HG03064 (cell line): ENCODE measurements around the gene PINK1.
A peak's percentile ranks its signal among the peaks of the same experiment; 100 is the strongest.

ENCODE experiments used
- ATAC-seq: cut with Tn5 transposase; IDR thresholded peaks from one replicate; pipeline ENCODE4 v1.9.1; 2021; ENCODE audit warnings: low read depth; ENCODE audit not compliant: unreplicated experiment

The PINK1 gene

GRCh38 chr1:20641975-20642374 is 8.7 kb downstream of the PINK1 start:
- no peak for ATAC-seq

GRCh38 chr1:20643080-20643479 is 9.8 kb downstream of the PINK1 start:
- ATAC-seq: no peak

GRCh38 chr1:20644416-20644815 is 11.2 kb downstream of the PINK1 start:
- no peak for ATAC-seq

GRCh38 chr1:20645414-20645813 is 12.2 kb downstream of the PINK1 start:
- ATAC-seq: no peak

- no peak for ATAC-seq
Observed at GRCh38 chr1:20648438-20648837, 15.2 kb downstream of the PINK1 start.

- no peak for ATAC-seq
Observed at GRCh38 chr1:20648946-20649345, 15.7 kb downstream of the PINK1 start.

GRCh38 chr1:20652300-20652699 is 19.0 kb downstream of the PINK1 start:
- no peak for ATAC-seq

- no peak for ATAC-seq
Observed at GRCh38 chr1:20654104-20654690, 20.9 kb downstream of the PINK1 start.

GRCh38 chr1:20657024-20657423 is 23.8 kb downstream of the PINK1 start:
- no peak for ATAC-seq

GRCh38 chr1:20658166-20658915 is 25.1 kb downstream of the PINK1 start:
- no peak for ATAC-seq

- no peak for ATAC-seq
Observed at GRCh38 chr1:20660363-20660762, 27.1 kb downstream of the PINK1 start.

GRCh38 chr1:20660847-20661206 is 27.6 kb downstream of the PINK1 start:
- peak; percentile 6 for ATAC-seq

- ATAC-seq: peak; percentile 94
Observed at GRCh38 chr1:20661207-20662109, 28.2 kb downstream of the PINK1 start, which contains the start of gene DDOST. Gene DDOST (minus strand): TSS chr1:20661369. CDS start chr1:20661350, 19 bp downstream.

- ATAC-seq: no peak
Observed at GRCh38 chr1:20662110-20662475, 28.8 kb downstream of the PINK1 start.

- ATAC-seq: no peak
Observed at GRCh38 chr1:20663365-20663764, 30.1 kb downstream of the PINK1 start.

GRCh38 chr1:20663969-20664715 is 30.9 kb downstream of the PINK1 start:
- no peak for ATAC-seq

GRCh38 chr1:20665726-20666125 is 32.5 kb downstream of the PINK1 start:
- ATAC-seq: no peak

GRCh38 chr1:20666146-20666545 is 32.9 kb downstream of the PINK1 start:
- ATAC-seq: no peak

- ATAC-seq: no peak
Observed at GRCh38 chr1:20666804-20667203, 33.5 kb downstream of the PINK1 start.

- no peak for ATAC-seq
Observed at GRCh38 chr1:20668581-20668980, 35.3 kb downstream of the PINK1 start.

GRCh38 chr1:20670936-20671335 is 37.7 kb downstream of the PINK1 start:
- no peak for ATAC-seq
